NCI-H2171 (cell line): ENCODE results near the gene CDH5.

Source experiments
- DNase-seq: peaks from one replicate; lab custom pipeline; 2025; lab: John Stamatoyannopoulos, UW

Gene CDH5

GRCh38 chr16:66390346-66391108 is 24.0 kb downstream of the CDH5 start:
- no peak for DNase-seq

DNA sequence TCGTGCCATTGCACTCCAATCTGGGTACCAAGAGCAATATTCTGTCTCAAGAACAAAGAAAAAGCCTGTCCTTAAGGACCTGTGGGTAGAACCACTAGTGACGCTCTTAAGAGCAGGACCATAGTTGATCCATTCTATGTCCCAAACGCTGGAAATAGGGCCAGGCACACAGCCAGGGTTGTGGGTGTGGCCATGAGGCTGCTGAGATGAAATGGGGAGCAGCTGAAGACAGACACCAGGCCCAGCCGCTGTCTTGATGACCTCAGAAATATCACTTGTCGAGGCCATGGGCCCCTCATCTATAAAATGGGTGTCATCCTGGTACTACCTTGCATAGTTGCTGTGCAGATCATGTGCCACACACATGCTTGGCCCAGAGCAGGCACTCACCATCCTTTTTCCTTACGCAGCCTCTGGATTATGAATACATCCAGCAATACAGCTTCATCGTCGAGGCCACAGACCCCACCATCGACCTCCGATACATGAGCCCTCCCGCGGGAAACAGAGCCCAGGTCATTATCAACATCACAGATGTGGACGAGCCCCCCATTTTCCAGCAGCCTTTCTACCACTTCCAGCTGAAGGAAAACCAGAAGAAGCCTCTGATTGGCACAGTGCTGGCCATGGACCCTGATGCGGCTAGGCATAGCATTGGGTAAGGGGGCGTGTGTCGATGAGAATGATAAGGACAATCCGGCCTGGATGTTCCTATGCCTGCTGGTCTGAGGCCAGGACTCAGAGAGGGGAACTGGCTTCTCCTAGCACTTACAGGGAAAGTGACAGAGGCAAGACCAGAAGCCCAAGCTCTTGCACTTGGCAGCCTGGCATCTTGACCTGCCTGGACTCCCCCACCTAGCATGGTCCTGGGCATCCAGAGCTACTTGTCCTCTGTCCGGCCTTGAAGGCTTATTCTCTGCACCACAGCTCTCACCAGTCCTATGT is 25.5 kb downstream of the CDH5 start:
- no peak for DNase-seq

GRCh38 chr16:66395806-66396555 is 29.5 kb downstream of the CDH5 start:
- DNase-seq: no peak

DNA sequence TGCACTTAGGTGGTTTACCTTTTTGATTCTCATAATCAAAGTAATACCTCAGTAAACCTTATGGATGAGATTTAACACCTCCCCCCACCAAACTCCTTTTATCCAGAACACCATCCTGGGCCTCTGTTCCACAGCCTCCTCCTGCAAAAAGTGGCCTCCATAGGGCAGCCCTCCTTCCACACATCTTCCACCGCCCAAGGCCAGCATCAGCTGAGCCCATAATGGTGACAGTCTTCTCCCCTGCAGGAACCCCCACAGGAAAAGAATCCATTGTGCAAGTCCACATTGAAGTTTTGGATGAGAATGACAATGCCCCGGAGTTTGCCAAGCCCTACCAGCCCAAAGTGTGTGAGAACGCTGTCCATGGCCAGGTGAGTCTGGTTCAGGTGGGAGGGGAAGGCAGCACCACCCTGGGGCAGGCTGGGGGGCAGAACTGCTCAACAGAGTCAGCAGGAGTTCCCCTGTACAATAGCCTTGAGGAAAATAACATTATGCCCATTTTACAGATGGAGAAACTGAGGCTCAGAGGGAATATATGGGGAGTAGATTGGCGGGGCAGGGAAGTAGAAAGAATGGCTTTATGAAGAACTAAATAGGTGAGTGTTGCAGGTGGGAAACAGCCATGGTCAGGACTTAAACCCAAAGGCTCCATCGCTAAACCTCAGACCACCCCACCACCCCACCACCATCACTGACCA is 31.4 kb downstream of the CDH5 start:
- DNase-seq: no peak

DNA sequence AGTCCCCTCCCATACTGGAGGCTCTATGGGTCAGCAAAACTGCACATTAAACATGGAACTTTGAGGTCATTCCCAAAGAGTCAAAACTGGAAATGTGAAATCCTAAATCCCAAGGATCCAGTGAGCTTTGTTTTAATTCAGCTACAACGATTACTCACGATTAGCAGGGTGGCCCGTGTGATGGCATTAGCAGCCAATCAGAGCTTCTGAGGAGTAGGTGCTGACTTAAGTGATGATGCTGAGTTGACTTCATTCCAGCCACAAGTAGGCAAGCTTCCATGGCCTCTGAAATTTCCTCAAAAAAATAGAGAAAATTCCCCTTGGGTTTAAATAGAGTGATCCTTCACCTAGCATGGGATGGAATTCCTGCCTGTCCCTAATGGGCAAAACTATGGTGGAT is 32.5 kb downstream of the CDH5 start:
- DNase-seq: no peak

GRCh38 chr16:66399930-66400329 is 33.4 kb downstream of the CDH5 start:
- DNase-seq: peak; percentile 84

DNA sequence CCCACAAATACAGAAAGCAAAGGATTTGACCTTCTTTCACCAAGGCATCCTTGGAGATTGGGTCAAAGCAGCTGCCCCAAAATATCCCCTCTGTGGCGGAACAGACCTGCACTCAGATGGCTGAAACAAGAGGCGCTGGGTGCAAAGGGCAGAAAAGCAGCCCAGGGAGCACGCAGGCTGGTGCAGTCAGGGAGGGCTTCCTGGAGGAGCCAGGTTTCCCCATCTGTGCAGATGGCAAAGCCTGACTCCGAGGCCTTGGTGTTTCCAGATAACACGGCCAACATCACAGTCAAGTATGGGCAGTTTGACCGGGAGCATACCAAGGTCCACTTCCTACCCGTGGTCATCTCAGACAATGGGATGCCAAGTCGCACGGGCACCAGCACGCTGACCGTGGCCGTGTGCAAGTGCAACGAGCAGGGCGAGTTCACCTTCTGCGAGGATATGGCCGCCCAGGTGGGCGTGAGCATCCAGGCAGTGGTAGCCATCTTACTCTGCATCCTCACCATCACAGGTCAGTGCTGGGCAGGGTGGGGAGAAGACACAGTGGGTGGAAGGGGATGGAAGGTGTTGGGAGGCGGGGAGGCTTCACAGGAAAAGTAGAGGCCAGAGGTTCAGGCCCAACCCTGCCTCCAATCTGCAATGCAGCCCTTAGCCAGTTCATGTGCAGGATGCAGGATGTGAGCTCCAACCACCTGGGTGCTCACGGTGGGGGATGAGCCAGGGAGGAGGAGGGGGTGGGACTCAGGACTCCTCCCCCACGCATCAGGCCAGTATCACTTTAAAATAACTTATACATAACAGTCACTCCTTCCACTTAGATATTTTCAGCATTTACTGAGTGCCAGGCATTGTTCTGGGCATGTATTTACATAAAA is 34.3 kb downstream of the CDH5 start:
- DNase-seq: no peak

DNA sequence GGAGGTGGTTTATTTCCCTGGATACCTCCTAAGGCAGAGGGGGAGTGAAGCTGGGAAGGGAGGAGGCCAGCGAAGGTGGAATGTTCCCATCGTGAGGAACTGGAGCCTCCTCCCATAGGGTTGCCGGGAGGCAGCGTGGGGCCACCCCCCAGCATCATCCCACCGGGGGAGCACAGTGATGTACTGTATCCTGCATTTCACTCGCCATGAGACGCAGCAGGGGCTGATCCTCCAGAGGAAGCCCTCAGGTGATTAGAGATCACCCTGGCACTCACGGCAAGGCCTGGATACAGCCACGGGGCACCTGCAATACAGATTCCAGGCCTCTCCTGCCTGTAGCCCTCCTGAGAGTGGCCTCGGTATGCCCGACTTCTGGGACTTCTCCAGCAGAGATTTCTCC is 35.1 kb downstream of the CDH5 start:
- no peak for DNase-seq

- DNase-seq: no peak
These were observed 35.7 kb downstream of the CDH5 start for GRCh38 chr16:66402166-66402565.

DNA sequence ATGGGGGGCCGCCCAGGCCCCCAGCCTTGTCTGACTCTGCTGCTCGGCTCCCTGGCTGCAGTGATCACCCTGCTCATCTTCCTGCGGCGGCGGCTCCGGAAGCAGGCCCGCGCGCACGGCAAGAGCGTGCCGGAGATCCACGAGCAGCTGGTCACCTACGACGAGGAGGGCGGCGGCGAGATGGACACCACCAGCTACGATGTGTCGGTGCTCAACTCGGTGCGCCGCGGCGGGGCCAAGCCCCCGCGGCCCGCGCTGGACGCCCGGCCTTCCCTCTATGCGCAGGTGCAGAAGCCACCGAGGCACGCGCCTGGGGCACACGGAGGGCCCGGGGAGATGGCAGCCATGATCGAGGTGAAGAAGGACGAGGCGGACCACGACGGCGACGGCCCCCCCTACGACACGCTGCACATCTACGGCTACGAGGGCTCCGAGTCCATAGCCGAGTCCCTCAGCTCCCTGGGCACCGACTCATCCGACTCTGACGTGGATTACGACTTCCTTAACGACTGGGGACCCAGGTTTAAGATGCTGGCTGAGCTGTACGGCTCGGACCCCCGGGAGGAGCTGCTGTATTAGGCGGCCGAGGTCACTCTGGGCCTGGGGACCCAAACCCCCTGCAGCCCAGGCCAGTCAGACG is 36.2 kb downstream of the CDH5 start:
- no peak for DNase-seq

DNA sequence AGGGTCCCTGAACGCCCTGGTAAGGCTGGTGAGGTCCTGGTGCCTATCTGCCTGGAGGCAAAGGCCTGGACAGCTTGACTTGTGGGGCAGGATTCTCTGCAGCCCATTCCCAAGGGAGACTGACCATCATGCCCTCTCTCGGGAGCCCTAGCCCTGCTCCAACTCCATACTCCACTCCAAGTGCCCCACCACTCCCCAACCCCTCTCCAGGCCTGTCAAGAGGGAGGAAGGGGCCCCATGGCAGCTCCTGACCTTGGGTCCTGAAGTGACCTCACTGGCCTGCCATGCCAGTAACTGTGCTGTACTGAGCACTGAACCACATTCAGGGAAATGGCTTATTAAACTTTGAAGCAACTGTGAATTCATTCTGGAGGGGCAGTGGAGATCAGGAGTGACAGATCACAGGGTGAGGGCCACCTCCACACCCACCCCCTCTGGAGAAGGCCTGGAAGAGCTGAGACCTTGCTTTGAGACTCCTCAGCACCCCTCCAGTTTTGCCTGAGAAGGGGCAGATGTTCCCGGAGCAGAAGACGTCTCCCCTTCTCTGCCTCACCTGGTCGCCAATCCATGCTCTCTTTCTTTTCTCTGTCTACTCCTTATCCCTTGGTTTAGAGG is 37.1 kb downstream of the CDH5 start:
- no peak for DNase-seq

GRCh38 chr16:66405057-66405783 is 38.7 kb downstream of the CDH5 start:
- DNase-seq: no peak

- DNase-seq: peak; percentile 59
These were observed 40.2 kb downstream of the CDH5 start for GRCh38 chr16:66406534-66407221.

DNA sequence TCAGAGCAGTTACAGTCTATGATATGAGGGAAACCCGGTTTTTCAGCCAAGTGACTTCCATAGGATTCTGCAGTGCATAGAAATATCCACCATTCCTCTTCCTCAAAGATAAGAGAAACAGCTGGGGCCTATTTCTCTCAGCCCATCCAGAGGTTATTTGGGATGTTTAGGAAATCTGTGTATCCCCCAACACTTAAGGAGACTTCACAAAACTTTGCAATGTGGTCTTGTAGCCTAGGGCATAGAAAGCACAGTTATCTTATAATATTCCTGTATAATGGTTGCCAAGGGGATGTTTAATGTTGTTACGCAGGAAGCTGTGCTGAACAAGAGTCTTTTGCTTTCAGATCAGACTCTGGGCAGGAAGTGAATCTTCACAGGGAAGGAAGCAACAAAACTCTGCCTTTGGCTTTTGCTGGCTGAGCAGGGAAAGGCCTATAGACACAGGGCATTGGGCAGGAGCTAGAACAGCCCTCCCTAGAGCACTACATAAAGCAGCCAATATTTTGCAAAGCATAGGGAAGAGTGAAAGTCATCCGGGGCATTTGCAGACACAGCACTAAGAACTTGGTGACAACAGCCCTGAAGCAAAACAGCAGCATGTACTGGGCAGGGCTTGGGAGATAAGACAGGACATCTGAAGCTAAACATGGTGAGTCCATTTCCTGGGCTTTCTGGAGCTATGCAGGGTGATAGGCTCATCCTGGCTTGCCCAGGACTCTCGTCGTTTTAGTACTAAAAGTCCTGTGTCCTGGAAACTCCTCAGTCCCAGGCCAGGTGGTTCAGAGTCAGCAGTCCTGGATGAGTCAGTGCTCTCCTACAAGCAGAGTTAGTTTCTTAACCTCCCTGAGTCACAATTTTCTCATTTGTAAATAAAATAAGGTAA is 41.9 kb downstream of the CDH5 start:
- no peak for DNase-seq

DNA sequence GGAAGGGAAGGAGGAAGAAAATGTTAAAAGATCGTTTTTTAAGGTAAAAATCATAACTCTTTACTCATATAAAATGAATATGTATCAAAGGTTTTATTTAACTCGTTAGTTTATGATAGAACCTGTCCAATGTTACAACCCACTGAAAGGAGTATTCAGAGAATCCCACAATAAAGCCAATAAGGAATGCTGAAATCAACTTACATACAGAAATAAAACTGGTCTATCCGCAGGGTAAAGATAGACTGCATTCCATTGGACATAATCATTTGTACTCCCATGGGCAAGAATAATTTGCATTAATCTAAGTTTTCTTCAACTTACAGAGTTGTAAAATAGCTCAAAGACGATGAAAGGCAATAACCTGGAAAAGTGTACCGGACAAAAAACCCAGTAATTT is 42.7 kb downstream of the CDH5 start:
- no peak for DNase-seq

DNA sequence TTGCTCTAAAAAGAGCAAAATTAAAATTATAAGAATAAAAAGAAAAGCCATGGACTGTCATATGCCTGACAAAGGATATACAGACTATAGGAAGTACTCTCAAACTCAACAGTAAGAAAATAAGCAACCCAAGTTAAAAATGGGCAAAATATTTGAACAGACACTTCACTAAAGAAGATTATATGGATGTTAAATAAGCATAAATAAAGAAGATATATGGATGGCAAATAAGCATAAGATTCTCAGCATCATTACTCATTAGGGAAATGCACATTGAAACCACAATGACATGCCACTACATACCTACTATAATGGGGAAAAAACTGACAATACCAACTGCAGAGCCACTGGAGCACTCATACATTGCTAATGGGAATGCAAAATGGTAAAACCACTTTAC is 45.7 kb downstream of the CDH5 start:
- DNase-seq: no peak

DNA sequence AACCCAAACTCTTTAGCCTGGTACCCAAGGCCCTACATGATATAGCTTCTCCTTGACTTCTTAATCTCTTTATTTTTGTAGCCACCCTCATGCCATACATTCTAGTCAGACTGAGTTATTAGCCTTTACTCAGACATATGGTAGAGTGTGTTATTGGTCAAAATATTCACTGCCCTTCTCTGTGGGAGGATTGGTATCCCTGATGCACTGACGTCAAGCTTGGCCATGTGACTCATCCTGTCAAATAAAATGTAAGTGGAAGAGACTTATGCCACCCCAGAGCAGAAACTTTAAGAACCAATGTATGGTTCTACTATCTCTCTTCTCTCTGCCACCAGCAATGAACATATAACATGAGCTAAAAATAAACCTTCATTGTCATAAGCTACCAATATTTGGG is 48.4 kb downstream of the CDH5 start:
- no peak for DNase-seq

DNA sequence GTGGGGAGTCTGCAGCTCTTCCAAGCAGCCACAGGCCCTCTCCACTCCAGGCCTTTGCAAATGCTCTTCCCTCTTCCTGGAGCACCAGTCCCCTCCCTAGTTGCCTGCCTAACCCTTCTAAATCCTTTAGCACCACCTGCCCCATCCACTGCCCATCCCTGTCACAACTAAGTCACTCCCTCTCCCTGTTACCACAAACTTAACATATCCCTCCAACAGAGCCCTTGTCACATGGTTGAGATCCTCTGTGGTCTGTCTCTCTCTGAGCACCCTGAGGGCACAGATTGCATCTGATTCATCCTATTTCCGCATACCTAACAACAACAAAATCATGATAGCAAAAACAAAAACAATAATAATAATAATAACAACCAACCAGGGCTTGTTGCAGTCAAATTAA is 49.6 kb downstream of the CDH5 start:
- no peak for DNase-seq
